GM23338 (cell line): ENCODE results near the gene SPTA1. TPM values are rescaled to one million over a fixed set of nuclear protein-coding genes. Genes with fewer than 3 reads are reported as not detected.
"Not testable (repeated sequence)": the region's sequence is repeated elsewhere in the genome, so short reads cannot be mapped to it uniquely, and the experiment has no call there.

Experiments
- ATAC-seq: fragments of 200-7000 bp; cut with Tn5 transposase; 3 replicates; pipeline ENCODE4 v1.9.1; 2020
- DNase-seq: peaks from one replicate; pipeline ENCODE4 v3.0.0-alpha.2; 2015; ENCODE audit warnings: low spot score
- H2AFZ ChIP-seq: fragments of 200-600 bp; sonication (generic); 2 replicates; pipeline ENCODE4 v1.8.0; 2016; ENCODE audit warnings: antibody characterized with exemption, mild to moderate bottlenecking, moderate library complexity
- H3F3A ChIP-seq: fragments of 200-600 bp; sonication (generic); replicated peaks from 2 replicates; pipeline ENCODE4 v1.8.0; 2017; ENCODE audit warnings: antibody characterized with exemption, mixed run types, low read depth
- H3K27ac ChIP-seq: fragments of 200-600 bp; sonication (generic); 2 replicates; pipeline ENCODE4 v1.6.1; 2016; ENCODE audit warnings: low read depth
- H3K27me3 ChIP-seq: fragments of 200-600 bp; sonication (generic); 2 replicates; pipeline ENCODE4 v1.8.0; 2016; ENCODE audit warnings: mild to moderate bottlenecking, mixed run types, moderate library complexity; ENCODE audit not compliant: insufficient read depth
- H3K36me3 ChIP-seq: fragments of 200-600 bp; sonication (generic); 2 replicates; pipeline ENCODE4 v1.8.0; 2016; ENCODE audit warnings: mild to moderate bottlenecking; ENCODE audit not compliant: insufficient read depth
- H3K4me1 ChIP-seq: fragments of 200-600 bp; sonication (generic); 2 replicates; pipeline ENCODE4 v1.8.0; 2016; ENCODE audit warnings: mild to moderate bottlenecking, moderate library complexity; ENCODE audit not compliant: insufficient read depth
- H3K4me2 ChIP-seq: fragments of 200-600 bp; sonication (generic); 2 replicates; pipeline ENCODE4 v1.7.1; 2017; ENCODE audit warnings: mixed run types
- H3K4me3 ChIP-seq: fragments of 200-600 bp; sonication (generic); 2 replicates; pipeline ENCODE4 v1.6.1; 2016; ENCODE audit warnings: mixed run types
- H3K79me2 ChIP-seq: fragments of 200-600 bp; sonication (generic); replicated peaks from 2 replicates; pipeline ENCODE4 v1.8.0; 2017; ENCODE audit warnings: mild to moderate bottlenecking; ENCODE audit not compliant: insufficient read depth
- H3K9me2 ChIP-seq: fragments of 200-600 bp; sonication (generic); 2 replicates; pipeline ENCODE4 v1.8.0; 2017; ENCODE audit not compliant: insufficient read depth
- H4K20me1 ChIP-seq: fragments of 200-600 bp; sonication (generic); replicated peaks from 2 replicates; pipeline ENCODE4 v1.8.0; 2017; ENCODE audit warnings: mild to moderate bottlenecking; ENCODE audit not compliant: insufficient read depth
- H3K27ac Mint-ChIP-seq: 2 replicates; pipeline ENCODE4 v1.8.0; 2020; ENCODE audit warnings: inconsistent platforms, mild to moderate bottlenecking, moderate library complexity, mixed read lengths
- H3K27me3 Mint-ChIP-seq: 3 replicates; pipeline ENCODE4 v1.8.0; 2022; ENCODE audit warnings: low read depth, mild to moderate bottlenecking, moderate library complexity, mixed read lengths, inconsistent platforms; ENCODE audit not compliant: insufficient read depth, poor library complexity
- H3K36me3 Mint-ChIP-seq: 3 replicates; pipeline ENCODE4 v1.8.0; 2021; ENCODE audit warnings: low read depth, mild to moderate bottlenecking, inconsistent platforms, moderate library complexity, mixed read lengths
- H3K4me1 Mint-ChIP-seq: 3 replicates; pipeline ENCODE4 v1.8.0; 2020; ENCODE audit warnings: mild to moderate bottlenecking, inconsistent platforms, mixed read lengths
- H3K4me3 Mint-ChIP-seq: 3 replicates; pipeline ENCODE4 v1.8.0; 2021; ENCODE audit warnings: moderate library complexity, mild to moderate bottlenecking, inconsistent platforms, mixed read lengths
- H3K9me3 Mint-ChIP-seq: 3 replicates; pipeline ENCODE4 v1.8.0; 2020; ENCODE audit warnings: moderate library complexity, mild to moderate bottlenecking, inconsistent platforms, mixed read lengths
- CREB1 ChIP-seq: fragments of 250-450 bp; sonication (Bioruptor Pico); IDR thresholded peaks from 2 replicates; pipeline ENCODE4 v1.5.0; 2020; ENCODE audit warnings: low read depth, mild to moderate bottlenecking, moderate library complexity
- EZH2 ChIP-seq: fragments of 200-600 bp; sonication (generic); IDR thresholded peaks from one replicate; pipeline ENCODE4 v1.8.0; 2017; ENCODE audit warnings: antibody characterized with exemption, mild to moderate bottlenecking, low read depth; ENCODE audit not compliant: unreplicated experiment
- EZH2phosphoT487 ChIP-seq: fragments of 200-600 bp; sonication (generic); IDR thresholded peaks from one replicate; pipeline ENCODE4 v1.8.1; 2018; ENCODE audit warnings: antibody characterized with exemption; ENCODE audit not compliant: unreplicated experiment
- JUNB ChIP-seq: IDR thresholded peaks from one replicate; pipeline ENCODE4 v1.6.1; 2016; ENCODE audit warnings: antibody characterized with exemption; ENCODE audit not compliant: unreplicated experiment
- NANOG ChIP-seq: IDR thresholded peaks from 2 replicates; pipeline ENCODE4 v1.6.1; 2016; ENCODE audit warnings: antibody characterized with exemption, borderline replicate concordance
- POLR2AphosphoS5 ChIP-seq: IDR thresholded peaks from 2 replicates; pipeline ENCODE4 v1.6.1; 2016; ENCODE audit warnings: antibody characterized with exemption, low read depth
- STAT1 ChIP-seq: IDR thresholded peaks from one replicate; pipeline ENCODE4 v1.6.1; 2016; ENCODE audit warnings: antibody characterized with exemption; ENCODE audit not compliant: unreplicated experiment
- ZNF114 ChIP-seq: fragments of 250-450 bp; sonication (Bioruptor Pico); IDR thresholded peaks from 2 replicates; pipeline ENCODE4 v1.5.0; 2020; ENCODE audit warnings: mild to moderate bottlenecking, moderate library complexity
- ZNF331 ChIP-seq: fragments of 250-450 bp; sonication (Bioruptor Pico); IDR thresholded peaks from 2 replicates; pipeline ENCODE4 v1.5.0; 2020; ENCODE audit warnings: low read depth, mild to moderate bottlenecking, moderate library complexity
- polyA plus RNA-seq: library from polyadenylated mRNA; unstranded; fragments of >200 nt; fragmentation: Nextera tagmentation; extraction: Ambion mirVana; gene quantifications from 2 replicates; pipeline ENCODE4 v1.2.1, GENCODE V29; 2016
- total RNA-seq: library from RNA; depleted of rRNA; stranded (reverse); fragments of >200 nt; shearing (Covaris generic); gene quantifications from 2 replicates; pipeline ENCODE4 v1.2.3, GENCODE V29; 2014
- TF ChIP-seq, protein P1 (sequence below): IDR thresholded peaks from 2 replicates; pipeline ENCODE4 v1.6.1; 2016; ENCODE audit warnings: antibody characterized with exemption
- TF ChIP-seq, protein P2 (sequence below), 2 experiments: fragments of 200-600 bp in 1 of 2; sonication (generic) in 1 of 2; conservative IDR thresholded peaks; 2 replicates each; pipeline versions ENCODE4 v1.5.1 to v1.6.1; 2016 to 2017; ENCODE audit warnings: antibody characterized with exemption in 2 of 2, low read depth in 2 of 2, mild to moderate bottlenecking in 2 of 2, moderate library complexity in 1 of 2
- TF ChIP-seq, protein P3 (sequence below): IDR thresholded peaks from one replicate; pipeline ENCODE4 v1.6.1; 2018; ENCODE audit warnings: antibody characterized with exemption; ENCODE audit not compliant: unreplicated experiment

Gene SPTA1
- total and polyA plus RNA-seq, 2 experiments from 2014 or later = not detected

DNA sequence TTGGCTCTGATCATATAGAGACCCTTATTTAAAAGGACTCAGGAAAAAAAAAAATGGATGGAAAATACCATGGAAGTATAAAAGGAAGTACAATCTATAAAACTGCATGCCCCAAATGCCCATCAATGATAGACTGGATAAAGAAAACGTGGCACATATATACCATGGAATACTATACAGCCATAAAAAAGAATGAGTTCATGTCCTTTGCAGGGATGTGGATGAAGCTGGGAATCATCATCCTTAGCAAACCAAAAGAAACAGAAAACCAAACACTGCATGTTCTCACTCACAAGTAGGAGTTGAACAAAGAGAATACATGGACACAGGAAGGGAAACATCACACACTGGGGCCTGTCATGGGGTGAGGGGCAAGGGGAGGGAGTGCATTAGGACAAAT lies 4.6 kb upstream of the SPTA1 start:
- not testable (repeated sequence) for H3K4me2 ChIP-seq, H3F3A ChIP-seq, H3K4me3 ChIP-seq, DNase-seq, H3K4me1 Mint-ChIP-seq, H3K9me3 Mint-ChIP-seq, H3K4me1 ChIP-seq, H3K36me3 Mint-ChIP-seq, H3K79me2 ChIP-seq, H4K20me1 ChIP-seq, H3K27me3 Mint-ChIP-seq, H2AFZ ChIP-seq, H3K4me3 Mint-ChIP-seq, H3K9me2 ChIP-seq, H3K27me3 ChIP-seq, H3K36me3 ChIP-seq, H3K27ac Mint-ChIP-seq, ATAC-seq, H3K27ac ChIP-seq

DNA sequence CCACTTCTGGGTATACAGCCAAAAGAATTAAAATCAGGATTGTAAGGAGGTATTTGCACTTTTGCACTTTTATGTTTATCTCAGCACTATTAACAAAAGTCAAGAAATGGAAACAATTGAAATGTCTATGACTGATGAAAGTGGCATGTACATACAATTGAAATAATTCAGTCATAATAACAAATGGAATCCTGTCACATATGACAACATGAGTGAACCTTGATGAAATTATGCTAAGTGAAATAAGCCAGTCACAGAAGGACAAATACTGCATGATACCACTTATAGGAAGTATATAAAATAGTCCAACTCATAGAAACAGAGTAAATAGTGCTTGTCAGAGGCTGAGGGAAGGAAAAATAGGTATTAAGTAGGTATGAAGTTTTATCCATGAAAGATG lies 3.4 kb upstream of the SPTA1 start:
- Histone ChIP-seq H2AFZ (no peak overlapping the region), H3K4me2 (no peak overlapping the region), H3K27me3 (no peaks in the 10 kb centered on the region), H3F3A (no peaks in the 10 kb centered on the region), H3K4me1 (no peaks in the 10 kb centered on the region), H3K27ac (no peak overlapping the region), H3K9me2 (no peaks in the 10 kb centered on the region), H3K36me3 (no peaks in the 10 kb centered on the region), H3K79me2 (no peaks in the 10 kb centered on the region), H3K4me3 (no peak overlapping the region), H4K20me1 (no peaks in the 10 kb centered on the region)
- DNase-seq (no peak), ATAC-seq (no peak)
- Mint-ChIP-seq H3K36me3 (no peaks in the 10 kb centered on the region), H3K27ac (no peak overlapping the region), H3K27me3 (no peaks in the 10 kb centered on the region), H3K4me1 (no peaks in the 10 kb centered on the region), H3K9me3 (no peaks in the 10 kb centered on the region), H3K4me3 (no peak overlapping the region)
- TF ChIP-seq ZNF114 (CRISPR knock-in tag) (no peak), POLR2AphosphoS5 (no peak), NANOG (no peak), EZH2phosphoT487 (no peak), STAT1 (no peak), CREB1 (no peak), ZNF331 (CRISPR knock-in tag) (no peak), EZH2 (no peak), JUNB (no peak)
- TF ChIP-seq, protein P1, sequence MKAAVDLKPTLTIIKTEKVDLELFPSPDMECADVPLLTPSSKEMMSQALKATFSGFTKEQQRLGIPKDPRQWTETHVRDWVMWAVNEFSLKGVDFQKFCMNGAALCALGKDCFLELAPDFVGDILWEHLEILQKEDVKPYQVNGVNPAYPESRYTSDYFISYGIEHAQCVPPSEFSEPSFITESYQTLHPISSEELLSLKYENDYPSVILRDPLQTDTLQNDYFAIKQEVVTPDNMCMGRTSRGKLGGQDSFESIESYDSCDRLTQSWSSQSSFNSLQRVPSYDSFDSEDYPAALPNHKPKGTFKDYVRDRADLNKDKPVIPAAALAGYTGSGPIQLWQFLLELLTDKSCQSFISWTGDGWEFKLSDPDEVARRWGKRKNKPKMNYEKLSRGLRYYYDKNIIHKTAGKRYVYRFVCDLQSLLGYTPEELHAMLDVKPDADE = no peak
- TF ChIP-seq, protein P2, sequence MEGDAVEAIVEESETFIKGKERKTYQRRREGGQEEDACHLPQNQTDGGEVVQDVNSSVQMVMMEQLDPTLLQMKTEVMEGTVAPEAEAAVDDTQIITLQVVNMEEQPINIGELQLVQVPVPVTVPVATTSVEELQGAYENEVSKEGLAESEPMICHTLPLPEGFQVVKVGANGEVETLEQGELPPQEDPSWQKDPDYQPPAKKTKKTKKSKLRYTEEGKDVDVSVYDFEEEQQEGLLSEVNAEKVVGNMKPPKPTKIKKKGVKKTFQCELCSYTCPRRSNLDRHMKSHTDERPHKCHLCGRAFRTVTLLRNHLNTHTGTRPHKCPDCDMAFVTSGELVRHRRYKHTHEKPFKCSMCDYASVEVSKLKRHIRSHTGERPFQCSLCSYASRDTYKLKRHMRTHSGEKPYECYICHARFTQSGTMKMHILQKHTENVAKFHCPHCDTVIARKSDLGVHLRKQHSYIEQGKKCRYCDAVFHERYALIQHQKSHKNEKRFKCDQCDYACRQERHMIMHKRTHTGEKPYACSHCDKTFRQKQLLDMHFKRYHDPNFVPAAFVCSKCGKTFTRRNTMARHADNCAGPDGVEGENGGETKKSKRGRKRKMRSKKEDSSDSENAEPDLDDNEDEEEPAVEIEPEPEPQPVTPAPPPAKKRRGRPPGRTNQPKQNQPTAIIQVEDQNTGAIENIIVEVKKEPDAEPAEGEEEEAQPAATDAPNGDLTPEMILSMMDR (conservative IDR thresholded peaks at IDR 0.05; ENCODE audit: low read depth in 2 of 2) = no peak
- TF ChIP-seq, protein P3, sequence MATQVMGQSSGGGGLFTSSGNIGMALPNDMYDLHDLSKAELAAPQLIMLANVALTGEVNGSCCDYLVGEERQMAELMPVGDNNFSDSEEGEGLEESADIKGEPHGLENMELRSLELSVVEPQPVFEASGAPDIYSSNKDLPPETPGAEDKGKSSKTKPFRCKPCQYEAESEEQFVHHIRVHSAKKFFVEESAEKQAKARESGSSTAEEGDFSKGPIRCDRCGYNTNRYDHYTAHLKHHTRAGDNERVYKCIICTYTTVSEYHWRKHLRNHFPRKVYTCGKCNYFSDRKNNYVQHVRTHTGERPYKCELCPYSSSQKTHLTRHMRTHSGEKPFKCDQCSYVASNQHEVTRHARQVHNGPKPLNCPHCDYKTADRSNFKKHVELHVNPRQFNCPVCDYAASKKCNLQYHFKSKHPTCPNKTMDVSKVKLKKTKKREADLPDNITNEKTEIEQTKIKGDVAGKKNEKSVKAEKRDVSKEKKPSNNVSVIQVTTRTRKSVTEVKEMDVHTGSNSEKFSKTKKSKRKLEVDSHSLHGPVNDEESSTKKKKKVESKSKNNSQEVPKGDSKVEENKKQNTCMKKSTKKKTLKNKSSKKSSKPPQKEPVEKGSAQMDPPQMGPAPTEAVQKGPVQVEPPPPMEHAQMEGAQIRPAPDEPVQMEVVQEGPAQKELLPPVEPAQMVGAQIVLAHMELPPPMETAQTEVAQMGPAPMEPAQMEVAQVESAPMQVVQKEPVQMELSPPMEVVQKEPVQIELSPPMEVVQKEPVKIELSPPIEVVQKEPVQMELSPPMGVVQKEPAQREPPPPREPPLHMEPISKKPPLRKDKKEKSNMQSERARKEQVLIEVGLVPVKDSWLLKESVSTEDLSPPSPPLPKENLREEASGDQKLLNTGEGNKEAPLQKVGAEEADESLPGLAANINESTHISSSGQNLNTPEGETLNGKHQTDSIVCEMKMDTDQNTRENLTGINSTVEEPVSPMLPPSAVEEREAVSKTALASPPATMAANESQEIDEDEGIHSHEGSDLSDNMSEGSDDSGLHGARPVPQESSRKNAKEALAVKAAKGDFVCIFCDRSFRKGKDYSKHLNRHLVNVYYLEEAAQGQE = no peak
